ENCODE results near the gene REG4. TPM values are rescaled to one million over a fixed set of nuclear protein-coding genes. Genes with fewer than 3 reads are reported as not detected.

The REG4 gene
- total RNA-seq, result under 1 TPM; 0.08 to 0.19 TPM
- polyA plus RNA-seq, result under 1 TPM in 1 of 2 donors, not detected in 1; 0.15 TPM

GRCh38 chr1:119811387-119811786 lies at the start of gene REG4:
Gene REG4 (minus strand): TSS chr1:119811460. CDS start chr1:119808769, 2,691 bp downstream.
- H3K27me3 ChIP-seq (ENCODE audit: control insufficient read depth in 4 of 4, insufficient read depth in 4 of 4, low read length in 3 of 4), result no peaks in the 10 kb centered on the region
- TF ChIP-seq CTCF (IDR thresholded peaks at IDR 0.05; ENCODE audit: low read depth, low read length, missing input control) (no peak), HNF4A (conservative IDR thresholded peaks at IDR 0.05) (no peak), RAD21 (IDR thresholded peaks at IDR 0.05) (no peak), NR2F2 (IDR thresholded peaks at IDR 0.05) (no peak), HNF4G (IDR thresholded peaks at IDR 0.05) (no peak), MAX (IDR thresholded peaks at IDR 0.05) (no peak), SP1 (IDR thresholded peaks at IDR 0.05) (no peak), TAF1 (conservative IDR thresholded peaks at IDR 0.05) (no peak), REST (IDR thresholded peaks at IDR 0.05) (no peak), ATF3 (IDR thresholded peaks at IDR 0.05) (no peak), EGR1 (IDR thresholded peaks at IDR 0.05; ENCODE audit: low read depth in 2 of 2) (no peak), YY1 (IDR thresholded peaks at IDR 0.05) (no peak)
- H3K36me3 ChIP-seq (ENCODE audit: control insufficient read depth in 4 of 4, insufficient read depth in 3 of 4, low read depth in 1 of 4, low read length in 3 of 4), result no peaks in the 10 kb centered on the region
- 86% methylated on average over 7 of the region's 7 CpGs for WGBS
- no peak within 1 kb of the TSS for H3K4me3 ChIP-seq (ENCODE audit: low read depth in 1 of 3, low read length in 3 of 3)
- no peak within 1 kb of the TSS for H3K9ac ChIP-seq (ENCODE audit: low read depth in 1 of 2, low read length in 2 of 2)
- DNase-seq (ENCODE audit: low spot score), result no peak
- peak within 1 kb of the TSS; percentile 22 to 68 for H3K27ac ChIP-seq (ENCODE audit: low read depth in 1 of 2, low read length in 2 of 2)
- H3K4me1 ChIP-seq (ENCODE audit: control insufficient read depth in 4 of 4, insufficient read depth in 4 of 4, low read length in 3 of 4), result peaks cover 2 to 37% (median 21%) of the 10 kb centered on the region in 4 donors
- H3K9me3 ChIP-seq (ENCODE audit: control insufficient read depth in 4 of 4, low read length in 3 of 4), result no peaks in the 10 kb centered on the region

GRCh38 chr1:119859647-119860046 lies 48.4 kb upstream of the REG4 start:
- Histone ChIP-seq H3K27ac (ENCODE audit: low read depth in 1 of 2, low read length in 2 of 2) (no peak overlapping the region), H3K9me3 (ENCODE audit: control insufficient read depth in 4 of 4, low read length in 3 of 4) (no peaks in the 10 kb centered on the region), H3K4me3 (ENCODE audit: low read depth in 1 of 3, low read length in 3 of 3) (no peak overlapping the region), H3K9ac (ENCODE audit: low read depth in 1 of 2, low read length in 2 of 2) (no peak overlapping the region), H3K4me1 (ENCODE audit: control insufficient read depth in 4 of 4, insufficient read depth in 4 of 4, low read length in 3 of 4) (no peaks in the 10 kb centered on the region), H3K36me3 (ENCODE audit: control insufficient read depth in 4 of 4, insufficient read depth in 3 of 4, low read depth in 1 of 4, low read length in 3 of 4) (no peaks in the 10 kb centered on the region), H3K27me3 (ENCODE audit: control insufficient read depth in 4 of 4, insufficient read depth in 4 of 4, low read length in 3 of 4) (no peaks in the 10 kb centered on the region)
- 64% methylated on average over 4 of the region's 4 CpGs for WGBS
- no peak for DNase-seq (ENCODE audit: low spot score)
- no peak for TF ChIP-seq CTCF (IDR thresholded peaks at IDR 0.05; ENCODE audit: low read depth, low read length, missing input control)
- no peak for TF ChIP-seq MAX (IDR thresholded peaks at IDR 0.05)
- no peak for TF ChIP-seq GABPA (IDR thresholded peaks at IDR 0.05 in 1 of 2, conservative IDR thresholded peaks at IDR 0.05 in 1 of 2)
- no peak for TF ChIP-seq HNF4A (conservative IDR thresholded peaks at IDR 0.05)
- TF ChIP-seq FOXA2 (IDR thresholded peaks at IDR 0.05), result no peak
- no peak for TF ChIP-seq REST (IDR thresholded peaks at IDR 0.05)
- no peak for TF ChIP-seq RXRA (IDR thresholded peaks at IDR 0.05)
- no peak for TF ChIP-seq HNF4G (IDR thresholded peaks at IDR 0.05)
- TF ChIP-seq ATF3 (IDR thresholded peaks at IDR 0.05), result no peak
- TF ChIP-seq NR2F2 (IDR thresholded peaks at IDR 0.05), result no peak
- no peak for TF ChIP-seq YY1 (IDR thresholded peaks at IDR 0.05)
- no peak for TF ChIP-seq JUND (IDR thresholded peaks at IDR 0.05)
- TF ChIP-seq TAF1 (conservative IDR thresholded peaks at IDR 0.05), result no peak
- no peak for TF ChIP-seq SP1 (IDR thresholded peaks at IDR 0.05)
- TF ChIP-seq EGR1 (IDR thresholded peaks at IDR 0.05; ENCODE audit: low read depth in 2 of 2), result no peak
- TF ChIP-seq FOXA1 (IDR thresholded peaks at IDR 0.05), result no peak

All from liver (tissue), 9 donors.